Stomach smooth muscle (tissue), 2 donors: ENCODE data around the gene TXNDC12.

Source experiments
- H3K27ac ChIP-seq: one replicate; pipeline ENCODE4 v1.7.0; 2013; ENCODE audit warnings: mild to moderate bottlenecking, low read length, inconsistent platforms
- H3K27me3 ChIP-seq, 2 donors: one replicate each; pipeline ENCODE4 v1.7.0; 2013; ENCODE audit warnings: low read length in 2 of 2; ENCODE audit not compliant: insufficient read depth in 2 of 2, control insufficient read depth in 1 of 2
- H3K36me3 ChIP-seq, 2 donors: one replicate each; pipeline ENCODE4 v1.7.0; 2013; ENCODE audit warnings: low read length in 2 of 2; ENCODE audit not compliant: control insufficient read depth in 2 of 2, insufficient read depth in 2 of 2
- H3K4me1 ChIP-seq: one replicate; pipeline ENCODE4 v1.7.0; 2013; ENCODE audit warnings: low read length; ENCODE audit not compliant: control insufficient read depth, insufficient read depth
- H3K4me3 ChIP-seq, 2 donors: one replicate each; pipeline ENCODE4 v1.7.0; 2013; ENCODE audit warnings: low read length in 2 of 2
- H3K9ac ChIP-seq, 2 donors: one replicate each; pipeline ENCODE4 v1.7.0; 2013; ENCODE audit warnings: low read length in 2 of 2, mild to moderate bottlenecking in 1 of 2
- H3K9me3 ChIP-seq, 2 donors: one replicate each; pipeline ENCODE4 v1.7.0; 2013; ENCODE audit warnings: low read length in 2 of 2; ENCODE audit not compliant: control insufficient read depth in 2 of 2
- donor health status: healthy.
- donor health status: Pancreatic carcinoma.

Gene TXNDC12

DNA sequence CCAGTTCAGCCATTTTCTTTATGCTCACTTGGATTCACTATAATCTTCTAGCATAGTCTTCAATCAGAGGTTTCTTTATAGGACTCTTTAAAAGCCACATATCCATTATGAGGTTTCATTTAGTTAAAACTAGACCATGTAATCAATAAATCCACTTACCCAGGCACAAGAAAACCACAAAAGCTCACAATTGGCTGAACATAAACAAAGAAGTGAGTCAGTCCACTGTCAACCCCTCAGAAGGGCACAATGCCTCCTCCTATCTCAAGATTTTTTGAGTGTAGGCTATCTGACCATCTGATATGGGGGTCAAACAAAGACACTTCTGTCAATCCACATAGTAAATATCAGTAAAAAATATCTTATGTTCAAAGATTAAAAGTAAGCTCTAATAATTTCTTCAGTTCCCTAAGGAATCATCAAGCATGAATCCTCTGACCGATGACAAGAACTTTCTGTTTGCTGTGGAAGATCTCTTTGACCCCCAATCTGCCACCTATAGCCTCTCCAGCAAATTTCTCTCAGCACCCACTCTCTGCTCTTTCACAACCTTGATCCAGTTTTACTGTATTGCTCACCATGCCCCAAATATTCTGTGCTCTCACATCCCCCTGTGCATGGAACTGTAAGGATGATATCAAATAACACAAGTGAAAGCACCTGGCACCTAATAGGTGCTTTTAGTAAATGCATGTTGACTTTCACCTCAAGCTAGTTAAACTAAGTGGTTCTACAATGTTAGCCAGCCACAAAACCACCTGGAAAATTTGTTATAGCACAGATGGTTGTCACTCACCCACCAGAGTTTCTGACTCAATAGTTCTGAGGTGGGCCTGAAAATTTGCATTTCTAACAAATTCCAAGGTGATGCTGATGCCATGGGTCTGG, 81.2 kb downstream of the TXNDC12 start:
- peaks cover 2 to 4% of the 10 kb centered on the region in 2 donors for H3K27me3 ChIP-seq
- H3K9ac ChIP-seq: no peak overlapping the region
- no peak overlapping the region for H3K27ac ChIP-seq
- no peaks in the 10 kb centered on the region for H3K36me3 ChIP-seq
- H3K4me3 ChIP-seq: no peak overlapping the region
- no peaks in the 10 kb centered on the region for H3K4me1 ChIP-seq
- H3K9me3 ChIP-seq: no peaks in the 10 kb centered on the region
